PC-9 (cell line): ENCODE measurements around the gene RAP1GAP2. TPM values are rescaled to one million over a fixed set of nuclear protein-coding genes. Genes with fewer than 3 reads are reported as not detected.

ENCODE experiments used
- BruUV-seq: library from RNA; stranded (reverse); fragments of 400-500 nt; replicated peaks from 2 replicates; lab custom pipeline; 2021; lab: Mats Ljungman, UMichigan
- CTCF ChIA-PET: fragments of 300-600 bp; sonication (Branson Sonifier 250); formaldehyde crosslinking; loops from one replicate; lab custom pipeline; 2022; ENCODE audit warnings: antibody characterized with exemption; lab: Charles Lee
- POLR2A ChIA-PET: fragments of 300-600 bp; sonication (Branson Sonifier 250); formaldehyde crosslinking; loops from one replicate; lab custom pipeline; 2022; ENCODE audit warnings: antibody characterized with exemption; ENCODE audit not compliant: unreplicated experiment; lab: Charles Lee
- DNase-seq, 2 experiments: peaks; one replicate each; pipeline versions ENCODE4 v3.0.0 to v3.0.0-alpha.2; 2015 to 2022; ENCODE audit warnings: mixed read lengths in 1 of 2
- H2AFZ ChIP-seq: fragments of 200-600 bp; sonication (generic); 2 replicates; pipeline ENCODE4 v1.8.1; 2017; ENCODE audit warnings: antibody characterized with exemption
- H3F3A ChIP-seq: fragments of 200-600 bp; sonication (generic); 2 replicates; pipeline ENCODE4 v1.8.1; 2017; ENCODE audit warnings: antibody characterized with exemption, mild to moderate bottlenecking, low read depth; ENCODE audit not compliant: insufficient read depth
- H3K27ac ChIP-seq: fragments of 200-600 bp; sonication (generic); 2 replicates; pipeline ENCODE4 v1.6.1; 2016; ENCODE audit warnings: mixed run types
- H3K27me3 ChIP-seq: fragments of 200-600 bp; sonication (generic); 2 replicates; pipeline ENCODE4 v1.6.1; 2016; ENCODE audit warnings: low read depth, mixed run types; ENCODE audit not compliant: insufficient read depth
- H3K36me3 ChIP-seq: fragments of 200-600 bp; sonication (generic); 2 replicates; pipeline ENCODE4 v1.6.1; 2016; ENCODE audit warnings: low read depth, mixed run types
- H3K4me1 ChIP-seq: fragments of 200-600 bp; sonication (generic); replicated peaks from 2 replicates; pipeline ENCODE4 v1.6.1; 2016; ENCODE audit warnings: mixed run types; ENCODE audit not compliant: insufficient read depth
- H3K4me2 ChIP-seq: fragments of 200-600 bp; sonication (generic); 2 replicates; pipeline ENCODE4 v1.6.1; 2017; ENCODE audit warnings: mixed run types
- H3K4me3 ChIP-seq: fragments of 200-600 bp; sonication (generic); 2 replicates; pipeline ENCODE4 v1.6.1; 2016; ENCODE audit warnings: mixed run types
- H3K79me2 ChIP-seq: fragments of 200-600 bp; sonication (generic); 2 replicates; pipeline ENCODE4 v1.6.1; 2017; ENCODE audit warnings: low read depth, mixed run types
- H3K9me2 ChIP-seq: fragments of 200-600 bp; sonication (generic); 2 replicates; pipeline ENCODE4 v1.8.1; 2017; ENCODE audit warnings: mild to moderate bottlenecking; ENCODE audit not compliant: insufficient read depth
- H3K9me3 ChIP-seq: fragments of 200-600 bp; sonication (generic); 2 replicates; pipeline ENCODE4 v1.8.1; 2016; ENCODE audit warnings: low read depth; ENCODE audit not compliant: insufficient read depth
- H4K20me1 ChIP-seq: fragments of 200-600 bp; sonication (generic); 2 replicates; pipeline ENCODE4 v1.8.1; 2017; ENCODE audit not compliant: insufficient read depth
- CTCF ChIP-seq: fragments of 200-600 bp; sonication (generic); conservative IDR thresholded peaks from 2 replicates; pipeline ENCODE4 v1.6.1; 2017; ENCODE audit warnings: mixed run types, antibody characterized with exemption, mild to moderate bottlenecking, moderate library complexity
- EZH2 ChIP-seq: fragments of 200-600 bp; sonication (generic); IDR thresholded peaks from 2 replicates; pipeline ENCODE4 v1.8.0; 2017; ENCODE audit warnings: antibody characterized with exemption, low read depth
- intact Hi-C: fragments of 100-400 bp; cut with micrococcal nuclease; formaldehyde crosslinking; loops from one replicate; pipeline ENCODE4 v1.10.0; 2022; ENCODE audit not compliant: unreplicated experiment
- total RNA-seq: library from RNA; stranded (reverse); gene quantifications from 2 replicates; pipeline ENCODE4 v1.2.3, GENCODE V29; 2021

Gene RAP1GAP2
- total RNA-seq, 1 experiment from 2014 or later = 10.1 TPM

GRCh38 chr17:2842464-2842863, 46.2 kb downstream of the RAP1GAP2 start:
- H3K4me1 ChIP-seq = 0 out of 2 replicates have a peak, but pooled peaks cover 9% of the 10 kb centered on the region
- H3K9me2 ChIP-seq = no peaks in the 10 kb centered on the region
- H3K27me3 ChIP-seq = no peaks in the 10 kb centered on the region
- no peaks in the 10 kb centered on the region for H3K79me2 ChIP-seq
- H3K27ac ChIP-seq = no peak overlapping the region
- no peaks in the 10 kb centered on the region for H3K9me3 ChIP-seq
- no TSS peak for BruUV-seq
- H3F3A ChIP-seq = peaks cover 5% of the 10 kb centered on the region; the same call in 1 of the 2 replicates
- POLR2A ChIA-PET = no interaction called here
- H4K20me1 ChIP-seq = no peaks in the 10 kb centered on the region
- H2AFZ ChIP-seq = no peak overlapping the region
- H3K4me3 ChIP-seq = no peak overlapping the region
- TF ChIP-seq CTCF (no peak), EZH2 (no peak)
- no peak for DNase-seq
- CTCF ChIA-PET = no interaction called here
- intact Hi-C loops = no loop called here
- no peaks in the 10 kb centered on the region for H3K36me3 ChIP-seq
- no peak overlapping the region for H3K4me2 ChIP-seq

DNA sequence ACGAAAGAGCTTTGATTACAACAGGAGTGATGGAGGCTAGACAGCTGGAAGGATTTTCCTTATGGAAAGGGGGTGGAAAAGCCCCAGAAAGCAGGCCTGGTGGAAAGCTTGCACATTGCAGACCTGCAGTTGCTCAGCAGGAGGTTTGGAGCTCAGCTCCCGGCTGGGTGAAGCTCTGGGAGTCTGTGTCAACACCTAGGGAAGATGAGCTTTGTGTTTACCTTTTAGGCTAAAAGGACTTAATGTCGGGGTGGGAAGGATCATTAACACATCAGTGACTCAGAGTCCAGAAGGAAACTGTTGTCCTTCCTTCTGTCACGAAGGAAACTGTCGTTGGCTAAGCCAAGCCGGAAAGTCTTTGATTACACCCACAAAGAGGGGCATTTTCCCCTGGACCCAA, 48.2 kb downstream of the RAP1GAP2 start:
- intact Hi-C loops = loop anchor here (1.0 kb wide), 1 partner anchor 10 kb away; no protein-coding TSS in a partner anchor
- no peak overlapping the region for H2AFZ ChIP-seq
- H3K36me3 ChIP-seq = no peaks in the 10 kb centered on the region
- peaks cover 5% of the 10 kb centered on the region; the same call in 1 of the 2 replicates for H3F3A ChIP-seq
- no peak overlapping the region for H3K4me3 ChIP-seq
- ChIA-PET POLR2A (interaction anchor here (0.7 kb wide), 1 partner anchor 168 kb away, joined by 3 read pairs; no protein-coding TSS in a partner anchor), CTCF (interaction anchor here (0.6 kb wide), 2 partner anchors 57 to 166 kb away, joined by 8 read pairs; no protein-coding TSS in a partner anchor)
- no peaks in the 10 kb centered on the region for H3K27me3 ChIP-seq
- no peak overlapping the region for H3K27ac ChIP-seq
- H3K9me2 ChIP-seq = no peaks in the 10 kb centered on the region
- H3K4me1 ChIP-seq = 0 out of 2 replicates have a peak, but pooled peaks cover 9% of the 10 kb centered on the region
- no peak for TF ChIP-seq EZH2
- TF ChIP-seq CTCF = no peak
- 0 out of 2 replicates have a peak overlapping the region, but pooled peaks have one; percentile 0 for H3K4me2 ChIP-seq
- H3K9me3 ChIP-seq = no peaks in the 10 kb centered on the region
- BruUV-seq = no TSS peak
- no peaks in the 10 kb centered on the region for H4K20me1 ChIP-seq
- no peaks in the 10 kb centered on the region for H3K79me2 ChIP-seq
- peak in 1 of 2 experiments; percentile 49 for DNase-seq

- no peaks in the 10 kb centered on the region for H3K36me3 ChIP-seq
- H3K4me1 ChIP-seq = 0 out of 2 replicates have a peak, but pooled peaks cover 9% of the 10 kb centered on the region
- H3F3A ChIP-seq = peaks cover 13% of the 10 kb centered on the region; the same call in 1 of the 2 replicates
- H3K9me2 ChIP-seq = no peaks in the 10 kb centered on the region
- no peak overlapping the region for H2AFZ ChIP-seq
- BruUV-seq = no TSS peak
- no peaks in the 10 kb centered on the region for H3K79me2 ChIP-seq
- POLR2A ChIA-PET = no interaction called here
- H4K20me1 ChIP-seq = no peaks in the 10 kb centered on the region
- H3K4me2 ChIP-seq = no peak overlapping the region
- no peaks in the 10 kb centered on the region for H3K9me3 ChIP-seq
- no peak overlapping the region for H3K4me3 ChIP-seq
- no peak for DNase-seq
- H3K27me3 ChIP-seq = no peaks in the 10 kb centered on the region
- H3K27ac ChIP-seq = no peak overlapping the region
- TF ChIP-seq EZH2 (no peak), CTCF (no peak)
- CTCF ChIA-PET = interaction anchor here (0.6 to 2.1 kb wide), 3 partner anchors 40 to 166 kb away, joined by 3 to 30 read pairs (median 4); no protein-coding TSS in a partner anchor
- intact Hi-C loops = loop anchor here (2.0 kb wide), 2 partner anchors 83 to 157 kb away; no protein-coding TSS in a partner anchor
Observed at GRCh38 chr17:2847381-2848333, 51.4 kb downstream of the RAP1GAP2 start.
